Mammary epithelial cell (primary cell): ENCODE data around the gene TCF12.

Experiments used
- CTCF ChIP-seq, 2 donors: IDR thresholded peaks in 1 of 2; conservative IDR thresholded peaks in 1 of 2; 2 replicates each; pipeline ENCODE4 v1.5.1; 2011 to 2012; ENCODE audit warnings: inconsistent platforms in 2 of 2, low read length in 2 of 2, mild to moderate bottlenecking in 2 of 2, control low read depth in 1 of 2, low read depth in 1 of 2; ENCODE audit not compliant: insufficient read depth in 1 of 2; ENCODE audit errors: extremely low read depth in 1 of 2
- EZH2 ChIP-seq: IDR thresholded peaks from 2 replicates; pipeline ENCODE4 v1.6.1; 2012; ENCODE audit warnings: low read length, inconsistent platforms, borderline replicate concordance

- TF ChIP-seq CTCF (conservative IDR thresholded peaks at IDR 0.05 in 1 of 2, IDR thresholded peaks at IDR 0.05 in 1 of 2; ENCODE audit: extremely low read depth in 1 of 2, insufficient read depth in 1 of 2, low read depth in 1 of 2, low read length in 2 of 2) (no peak), EZH2 (no peak)
Measured at GRCh38 chr15:56913670-56914069, 4.8 kb upstream of the TCF12 start.
